HG02970 (cell line): Measurements from ENCODE around the gene KHDRBS1.
"Not testable (repeated sequence)": the region's sequence is repeated elsewhere in the genome, so short reads cannot be mapped to it uniquely, and the experiment has no call there.

ENCODE experiments used
- ATAC-seq: cut with Tn5 transposase; IDR thresholded peaks from one replicate; pipeline ENCODE4 v1.9.1; 2021; ENCODE audit warnings: mild to moderate bottlenecking, moderate library complexity, moderate number of reproducible peaks; ENCODE audit not compliant: unreplicated experiment, low FRiP score

Gene KHDRBS1

DNA sequence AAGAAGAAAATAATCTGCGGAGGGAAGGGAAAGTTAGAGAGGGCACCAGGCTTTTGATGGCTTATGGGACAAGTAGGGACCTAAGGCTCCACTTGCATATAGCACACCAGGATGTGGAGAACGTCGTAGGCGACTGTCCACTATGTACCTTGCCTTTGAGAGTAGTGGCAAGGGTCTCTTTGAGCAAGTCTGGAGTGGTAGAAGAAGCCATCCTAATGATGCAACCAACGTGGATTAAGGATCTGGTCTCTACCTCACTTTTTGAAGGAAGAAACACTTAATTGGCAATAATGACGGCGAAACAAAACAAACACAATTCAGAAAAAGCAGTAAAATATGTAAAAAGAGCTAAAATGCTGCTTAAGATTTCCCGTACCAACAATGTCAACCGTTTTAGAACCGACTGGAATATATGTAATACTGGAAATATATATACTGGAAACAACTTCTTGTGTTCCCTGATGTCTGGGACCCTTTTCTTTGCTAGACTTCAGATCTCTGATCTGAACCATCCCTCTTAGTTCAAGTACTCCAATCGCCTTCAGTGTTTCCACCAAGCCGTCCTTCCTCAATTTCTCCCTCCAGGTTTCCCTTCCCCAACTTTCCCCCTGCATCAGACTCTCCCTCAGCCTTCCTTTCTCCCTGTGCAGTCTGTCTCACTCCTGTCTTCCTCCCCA is 821 bp upstream of the KHDRBS1 start:
- no peak for ATAC-seq

DNA sequence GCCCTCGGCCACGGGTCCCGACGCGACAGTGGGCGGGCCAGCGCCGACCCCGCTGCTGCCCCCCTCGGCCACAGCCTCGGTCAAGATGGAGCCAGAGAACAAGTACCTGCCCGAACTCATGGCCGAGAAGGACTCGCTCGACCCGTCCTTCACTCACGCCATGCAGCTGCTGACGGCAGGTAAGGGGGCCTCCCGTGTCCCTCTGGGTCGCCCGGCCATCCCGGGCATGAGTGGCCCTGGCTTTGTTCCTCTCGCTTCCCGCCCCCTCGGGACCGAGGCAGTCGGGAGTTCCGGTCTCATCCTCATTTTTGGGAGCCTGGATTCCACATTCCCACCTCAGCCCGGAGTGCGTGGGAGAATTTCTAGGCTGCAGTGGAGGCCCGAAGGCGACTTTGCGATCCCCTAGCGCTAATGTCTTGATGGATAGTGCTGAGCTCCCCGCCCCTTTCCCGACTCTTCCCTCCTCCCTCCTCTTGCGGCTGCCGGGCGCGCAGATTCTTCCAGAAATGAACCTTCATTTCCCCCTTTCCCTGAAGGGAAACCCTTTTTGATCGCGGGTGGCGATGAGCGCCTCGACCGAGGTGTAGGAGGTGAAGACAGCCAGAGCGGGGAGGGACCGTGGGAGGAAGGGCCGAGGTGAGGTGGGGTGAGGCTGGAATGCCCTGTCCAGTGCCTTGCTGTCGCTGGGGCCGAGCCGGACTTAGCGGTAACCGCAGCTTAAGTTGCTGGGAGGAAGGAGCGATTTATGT is 705 bp downstream of the KHDRBS1 start:
- ATAC-seq = peak; percentile 2

DNA sequence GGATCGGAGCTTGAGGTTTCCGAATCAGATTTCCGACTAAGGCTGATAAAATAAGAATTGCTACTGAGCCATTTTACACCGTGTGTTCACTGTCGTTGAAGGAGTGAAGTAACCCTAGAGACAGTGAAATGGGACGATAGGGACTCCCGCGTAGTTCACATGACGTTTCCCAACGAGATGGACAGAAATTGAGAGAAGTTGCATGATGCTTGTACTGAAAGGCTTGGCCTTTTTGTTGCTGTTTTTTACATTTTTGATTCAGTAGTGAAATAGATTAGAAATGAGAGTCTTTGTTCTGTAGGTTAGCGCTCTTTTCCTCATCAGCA is 1.2 kb downstream of the KHDRBS1 start:
- ATAC-seq = no peak

DNA sequence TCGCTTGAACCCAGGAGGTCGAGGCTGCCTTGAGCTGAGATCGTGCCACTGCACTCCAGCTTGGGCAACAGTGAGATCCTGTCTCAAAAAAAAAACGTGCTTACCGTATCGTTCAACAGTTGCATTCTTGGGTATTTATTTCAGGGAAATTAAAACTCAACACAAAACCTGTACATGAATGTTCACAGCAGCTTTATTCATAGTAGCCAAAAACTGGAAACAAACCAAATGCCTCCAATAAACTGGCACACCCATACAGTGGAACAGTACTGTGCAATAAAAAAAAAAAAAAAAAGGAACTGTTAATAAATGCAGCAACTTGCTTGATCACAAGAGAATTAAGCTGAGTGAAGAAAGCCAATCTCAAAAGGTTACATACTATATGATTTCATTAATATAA is 6.7 kb downstream of the KHDRBS1 start:
- ATAC-seq = no peak

DNA sequence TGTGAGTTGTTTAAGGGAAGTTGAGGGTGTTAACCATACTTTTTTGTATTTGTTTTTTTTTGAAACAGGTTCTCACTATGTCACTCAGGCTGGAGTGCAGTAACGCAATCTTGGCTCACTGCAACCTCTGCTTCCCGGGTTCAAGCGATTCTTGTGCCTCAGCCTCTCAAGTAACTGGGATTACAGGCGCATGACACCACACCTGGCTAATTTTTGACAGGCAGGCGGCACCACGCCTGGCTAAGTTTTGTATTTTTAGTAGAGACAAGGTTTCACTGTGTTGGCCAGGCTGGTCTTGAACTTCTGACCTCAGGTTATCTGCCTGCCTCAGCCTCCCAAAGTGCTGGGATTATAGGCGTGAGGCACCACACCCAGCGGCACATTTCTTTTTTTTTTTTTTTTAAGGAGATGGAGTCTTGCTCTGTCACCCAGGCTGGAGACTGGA is 7.9 kb downstream of the KHDRBS1 start:
- ATAC-seq = not testable (repeated sequence)

DNA sequence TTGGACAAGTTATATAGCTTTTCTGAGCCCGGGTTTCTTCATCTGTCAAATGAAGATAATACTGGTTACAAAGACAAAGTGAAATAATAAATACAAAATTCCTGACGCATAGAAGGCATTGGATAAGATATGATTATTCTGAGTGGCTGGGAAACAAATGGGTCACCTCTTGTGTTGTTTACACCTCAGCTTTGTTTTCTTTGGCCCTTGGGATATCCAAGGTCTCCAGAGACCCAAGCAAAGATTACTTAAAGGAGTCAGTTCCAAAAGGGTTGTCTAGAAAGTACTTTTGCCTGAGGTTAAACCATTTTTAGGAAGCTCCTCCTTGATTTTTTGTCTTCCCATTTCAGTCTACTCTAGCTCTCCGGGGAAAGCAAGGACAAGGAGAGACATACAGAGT is 9.7 kb downstream of the KHDRBS1 start:
- ATAC-seq = no peak

DNA sequence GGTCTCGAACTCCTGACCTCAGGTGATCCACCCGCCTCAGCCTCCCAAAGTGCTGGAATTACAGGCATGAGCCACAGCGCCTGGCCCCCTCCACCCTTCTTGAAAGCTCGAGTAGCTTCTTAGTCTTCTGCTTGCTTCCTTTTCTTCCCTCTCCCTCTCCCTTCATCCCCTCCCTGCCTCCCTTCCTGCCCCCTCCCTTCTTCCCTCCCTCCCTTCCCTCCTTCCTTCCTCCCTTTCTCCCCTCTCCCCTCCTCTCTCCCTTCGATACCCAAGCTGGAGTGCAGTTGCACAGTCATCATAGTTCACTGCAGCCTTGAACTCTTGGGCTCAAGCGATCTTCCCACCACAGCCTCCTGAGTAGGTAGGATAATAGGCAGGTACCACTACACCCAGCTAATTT is 11.8 kb downstream of the KHDRBS1 start:
- no peak for ATAC-seq

DNA sequence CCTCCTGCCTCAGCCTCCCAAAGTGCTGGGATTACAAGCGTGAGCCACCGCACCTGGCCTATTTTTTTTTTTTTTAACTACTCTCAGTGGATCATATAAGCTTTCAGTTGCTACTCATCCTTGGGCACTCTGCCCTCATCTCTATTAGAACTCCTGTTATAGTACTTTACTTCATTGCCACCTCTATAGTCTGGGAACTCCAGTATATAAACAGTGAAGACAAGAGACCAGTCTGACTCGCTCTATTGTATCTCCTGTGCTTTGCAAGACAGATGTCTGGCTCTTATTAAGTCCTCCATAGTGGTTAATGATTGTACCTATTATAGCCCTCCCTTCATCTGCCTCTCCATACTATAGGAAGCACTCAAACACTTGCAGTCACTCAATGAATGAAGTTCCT is 15.1 kb downstream of the KHDRBS1 start:
- no peak for ATAC-seq

DNA sequence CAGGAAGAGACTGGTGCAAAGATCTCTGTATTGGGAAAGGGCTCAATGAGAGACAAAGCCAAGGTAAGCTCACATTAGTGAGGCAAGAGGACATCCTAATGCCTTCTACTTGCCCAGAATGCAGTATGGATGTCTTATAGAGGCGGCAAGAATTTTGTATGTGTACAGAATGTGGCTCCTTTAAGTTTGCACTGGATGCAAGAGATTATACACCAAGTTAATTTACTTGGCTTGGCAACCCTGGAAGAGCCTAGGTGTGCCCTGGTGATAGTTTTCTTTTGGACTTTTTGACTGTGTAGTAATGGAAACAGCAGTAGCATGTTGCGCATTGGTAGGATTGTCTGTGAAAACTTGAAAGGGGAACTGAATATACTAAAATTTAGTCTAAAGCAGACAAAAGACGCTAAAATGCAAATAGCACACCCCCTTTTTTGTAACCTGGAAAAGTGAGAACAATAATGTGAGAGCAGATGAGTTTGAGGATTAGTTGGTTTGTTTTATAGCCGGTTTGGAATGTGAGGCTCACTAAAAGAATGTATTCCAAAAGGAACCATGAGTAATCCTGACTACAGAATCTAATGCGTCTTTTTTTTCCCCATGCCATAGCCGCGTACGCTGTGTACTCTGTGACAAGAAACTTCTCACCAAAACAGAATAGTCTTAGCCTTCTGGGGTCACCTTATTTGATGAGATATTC is 18.1 kb downstream of the KHDRBS1 start:
- ATAC-seq = no peak

DNA sequence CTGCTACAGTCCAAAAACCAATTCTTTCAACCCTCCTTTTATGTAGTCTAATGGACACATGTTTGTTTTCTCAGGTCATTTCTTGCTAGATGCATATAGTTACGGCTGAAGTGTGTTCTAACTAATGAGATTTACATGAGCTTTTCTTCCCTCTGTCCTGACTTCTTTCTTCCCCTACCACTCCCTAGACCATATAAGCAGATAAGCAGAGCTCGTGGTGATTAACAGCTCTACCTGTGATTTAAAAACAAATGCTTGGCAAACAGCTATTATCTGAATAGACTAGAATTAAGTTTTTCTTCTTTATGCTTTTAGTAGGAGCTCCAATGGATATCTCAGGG is 18.6 kb downstream of the KHDRBS1 start:
- no peak for ATAC-seq

DNA sequence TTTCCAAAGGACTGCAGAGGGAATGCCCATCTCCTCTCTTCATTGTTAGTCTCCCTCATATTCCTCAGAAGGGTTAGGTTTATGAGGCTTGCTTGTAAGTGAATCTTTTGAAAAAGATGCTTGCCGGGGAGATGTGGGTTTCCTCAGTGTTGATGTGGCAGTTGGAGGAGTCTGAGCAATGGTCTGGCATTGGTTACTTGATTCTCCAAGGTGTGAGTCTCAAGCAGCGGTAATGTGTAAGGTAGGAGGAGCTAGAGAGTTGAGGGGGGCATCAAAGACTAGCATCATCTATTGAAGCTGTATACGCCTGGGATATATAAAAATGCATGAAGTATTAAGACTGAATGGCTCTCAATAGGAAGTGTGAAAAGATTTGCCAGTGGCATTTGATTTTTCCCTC is 21.5 kb downstream of the KHDRBS1 start:
- no peak for ATAC-seq

DNA sequence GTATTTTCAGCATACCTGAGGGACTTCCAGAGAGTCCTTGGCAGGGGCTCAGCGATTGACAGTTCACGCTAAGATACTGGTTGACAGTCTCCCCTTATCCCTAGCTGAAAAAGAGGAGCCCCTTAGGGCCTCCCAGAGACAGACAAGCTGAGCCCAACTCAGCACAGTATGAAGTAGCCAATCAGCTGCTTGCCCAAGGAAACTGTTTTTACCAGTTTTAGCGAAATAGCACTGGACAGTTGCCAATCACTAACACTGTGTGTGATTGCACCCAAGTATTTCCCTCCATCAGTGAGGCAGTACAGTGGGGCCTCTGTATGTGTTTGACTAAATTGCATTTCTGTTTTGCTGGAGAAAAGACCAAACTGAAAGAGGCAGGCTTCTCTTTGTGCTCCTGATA is 27.0 kb downstream of the KHDRBS1 start:
- ATAC-seq = no peak

DNA sequence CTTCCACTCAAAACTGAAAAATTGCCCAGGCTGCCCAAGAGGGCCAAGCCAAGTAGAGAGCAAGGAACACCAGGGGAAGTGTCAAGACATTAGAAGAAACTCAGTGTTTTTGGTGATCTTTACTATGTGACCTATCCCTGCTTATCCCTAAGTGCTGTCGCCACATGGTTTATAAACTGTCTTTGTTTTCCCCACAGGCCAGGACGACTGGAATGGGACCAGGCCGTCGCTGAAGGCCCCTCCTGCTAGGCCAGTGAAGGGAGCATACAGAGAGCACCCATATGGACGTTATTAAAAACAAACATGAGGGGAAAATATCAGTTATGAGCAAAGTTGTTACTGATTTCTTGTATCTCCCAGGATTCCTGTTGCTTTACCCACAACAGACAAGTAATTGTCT is 28.7 kb downstream of the KHDRBS1 start:
- no peak for ATAC-seq

DNA sequence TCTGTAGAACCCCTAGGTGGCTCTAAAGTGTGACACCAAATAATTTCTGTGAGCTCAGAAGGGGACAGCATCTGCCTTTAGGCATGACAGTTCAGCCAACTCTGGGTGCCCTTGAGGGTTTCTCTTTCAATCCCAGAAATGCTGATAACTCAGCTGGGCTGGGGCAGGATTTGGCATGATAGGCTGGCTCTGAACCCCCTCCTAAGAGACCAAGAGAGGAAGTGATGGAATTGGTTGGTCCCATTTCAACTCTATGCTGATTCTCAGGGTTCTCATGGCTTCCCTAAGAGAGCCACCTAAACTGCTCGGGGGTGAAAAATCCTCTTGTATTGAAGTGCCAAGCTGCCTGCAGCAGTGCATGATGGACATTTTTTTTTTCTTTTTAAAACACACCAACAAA is 30.6 kb downstream of the KHDRBS1 start:
- no peak for ATAC-seq

DNA sequence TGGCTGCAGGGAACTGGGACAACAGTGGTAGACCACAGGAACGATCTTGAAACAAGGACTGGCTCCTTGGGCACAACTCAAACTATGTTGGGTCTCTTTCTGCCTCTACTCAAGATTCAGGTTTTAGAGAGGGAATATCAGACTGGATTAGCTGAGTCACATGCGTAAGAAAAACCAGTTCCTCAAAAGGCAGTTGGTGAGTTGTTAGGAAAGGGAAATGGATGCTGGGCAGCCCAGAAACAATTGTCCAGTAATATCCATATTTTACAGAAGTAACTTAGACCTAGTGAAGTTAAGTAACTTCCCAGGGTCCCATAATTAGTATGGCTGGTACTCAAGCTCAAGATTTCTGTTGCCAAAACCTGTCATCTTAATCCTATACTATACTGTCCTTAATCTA is 32.1 kb downstream of the KHDRBS1 start:
- no peak for ATAC-seq

DNA sequence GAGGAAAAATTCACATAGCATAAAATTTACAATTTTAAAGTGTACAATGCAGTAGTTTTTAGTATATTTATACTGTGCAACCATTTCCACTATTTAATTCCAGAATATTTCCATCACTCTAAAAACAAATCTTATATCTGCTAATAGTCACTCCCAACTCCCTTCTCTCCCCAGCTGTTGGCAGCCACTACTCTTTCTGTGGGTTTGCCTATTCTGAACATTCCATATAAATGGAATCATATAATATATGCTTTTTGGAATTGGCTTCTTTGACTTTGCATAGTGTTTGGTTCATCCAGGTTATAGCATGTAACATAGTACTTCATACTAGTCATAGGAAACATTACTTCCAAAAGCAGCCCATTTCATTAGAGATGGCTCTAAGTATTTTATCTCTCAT is 34.0 kb downstream of the KHDRBS1 start:
- ATAC-seq = no peak

DNA sequence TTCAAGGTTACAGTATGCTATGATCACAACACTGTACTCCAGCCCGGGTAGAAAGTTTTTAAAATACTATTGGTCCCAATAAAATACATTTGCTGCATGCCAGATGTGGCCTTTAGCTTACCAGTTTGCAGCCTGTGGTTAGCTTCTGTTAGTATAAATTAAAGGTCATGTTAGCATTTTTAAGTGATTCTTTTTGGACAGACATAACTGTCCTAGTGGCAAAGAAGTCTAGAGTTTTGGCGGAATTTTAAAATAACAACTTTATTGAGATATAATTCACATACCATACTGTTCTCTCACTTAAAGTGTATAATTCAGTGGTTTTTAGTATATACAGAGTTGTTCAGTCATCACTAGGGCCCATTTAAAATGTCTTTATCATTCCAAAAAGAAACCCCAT is 34.8 kb downstream of the KHDRBS1 start:
- no peak for ATAC-seq

DNA sequence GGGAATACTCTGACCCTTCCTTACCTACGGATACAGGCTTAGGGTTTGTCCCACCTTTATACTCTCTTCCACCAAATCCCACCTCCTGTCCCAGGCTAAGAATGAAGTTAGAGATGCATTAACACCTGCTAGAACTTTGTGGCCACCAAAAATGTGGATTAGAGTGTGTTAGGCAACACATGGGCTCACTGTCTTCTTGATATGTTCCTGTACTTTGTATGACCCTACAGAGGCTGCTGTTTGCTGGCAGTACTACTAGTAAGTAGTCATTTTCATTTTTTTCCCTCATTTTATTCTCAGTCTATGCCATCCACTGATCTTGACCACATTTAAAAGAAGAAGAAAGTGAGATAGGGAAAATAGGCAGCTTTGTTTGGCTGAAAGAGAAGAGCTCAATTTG is 38.0 kb downstream of the KHDRBS1 start:
- no peak for ATAC-seq

DNA sequence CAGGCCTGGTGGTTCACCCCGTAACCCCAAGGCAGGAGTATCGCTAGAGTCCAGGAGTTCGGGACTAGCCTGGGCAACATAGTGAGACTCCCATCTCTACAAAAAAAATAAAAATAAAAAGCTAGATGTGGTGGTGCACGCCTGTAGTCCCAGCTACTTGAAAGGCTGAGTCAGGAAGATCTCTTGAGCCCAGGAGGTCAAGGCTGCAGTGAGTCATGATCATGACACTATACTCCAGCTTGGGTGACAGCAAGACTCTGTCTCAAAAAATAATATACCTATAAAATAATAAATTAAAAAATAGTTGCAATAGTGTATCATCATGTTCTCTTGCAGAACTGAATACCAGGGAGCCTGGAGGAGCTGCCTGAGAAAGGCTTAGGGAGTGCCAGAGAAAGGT is 39.2 kb downstream of the KHDRBS1 start:
- ATAC-seq = no peak

DNA sequence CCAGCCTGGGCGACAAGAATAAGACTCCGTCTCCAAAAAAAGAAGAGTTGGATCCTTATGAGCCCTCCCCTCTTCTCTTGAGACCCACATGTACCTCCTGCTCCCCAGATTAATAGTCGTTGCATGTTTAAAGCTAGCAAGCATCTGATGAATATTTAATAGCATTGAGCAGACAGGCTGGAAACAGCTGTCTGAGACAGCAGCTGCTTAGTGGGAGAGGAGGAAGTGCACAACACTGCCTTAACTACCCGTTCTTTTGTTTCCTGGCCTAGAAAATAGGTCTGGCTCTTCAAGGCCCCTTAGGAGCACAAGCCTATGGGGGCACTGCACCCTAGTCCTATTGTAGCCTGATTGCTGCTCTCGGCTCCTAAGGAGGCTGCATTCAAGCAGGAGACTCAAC is 41.7 kb downstream of the KHDRBS1 start:
- ATAC-seq = no peak

DNA sequence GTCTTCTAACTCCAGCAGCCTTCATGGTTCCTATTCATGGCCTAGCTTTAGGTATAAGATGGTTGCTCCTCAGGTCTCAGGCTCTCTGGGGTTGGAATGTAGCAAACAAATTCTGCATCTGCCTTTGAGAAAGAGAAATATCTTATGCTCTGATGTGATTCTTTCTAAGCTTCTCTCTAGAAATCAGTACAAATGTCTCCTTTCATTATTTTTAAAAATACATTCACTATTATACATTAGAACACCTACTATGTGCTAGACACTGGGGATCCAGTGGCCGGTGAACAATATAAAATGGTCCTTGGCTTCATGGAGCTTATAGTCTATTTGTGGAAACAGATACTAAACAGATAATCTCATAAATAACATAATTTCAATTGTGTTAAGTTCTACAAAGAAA is 42.9 kb downstream of the KHDRBS1 start:
- ATAC-seq = no peak

DNA sequence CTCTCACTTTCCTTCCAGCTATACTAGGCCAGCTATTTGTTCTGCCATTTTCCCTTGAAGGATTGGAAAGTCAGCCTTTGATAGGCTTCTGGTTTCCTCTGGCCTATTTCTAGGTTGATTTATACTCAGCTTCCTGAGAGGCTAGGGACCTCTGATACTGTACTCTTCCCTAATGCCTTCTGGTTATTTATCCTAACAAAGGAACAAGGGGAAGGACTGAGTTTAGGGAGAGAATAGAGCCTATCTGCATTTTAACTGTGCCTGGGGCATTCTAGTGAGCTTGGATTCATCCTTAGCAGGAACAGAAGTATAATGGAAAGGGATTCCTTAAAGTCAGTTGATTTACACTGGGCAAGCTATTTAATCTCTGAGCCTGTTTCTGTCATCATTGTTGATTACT is 47.2 kb downstream of the KHDRBS1 start:
- ATAC-seq = no peak
